ENCODE measurements around the gene KCTD12. TPM values are rescaled to one million over a fixed set of nuclear protein-coding genes. Genes with fewer than 3 reads are reported as not detected.

The KCTD12 gene
- total and polyA plus RNA-seq, 2 experiments from 2014 or later = 9.1 to 70.5 TPM

DNA sequence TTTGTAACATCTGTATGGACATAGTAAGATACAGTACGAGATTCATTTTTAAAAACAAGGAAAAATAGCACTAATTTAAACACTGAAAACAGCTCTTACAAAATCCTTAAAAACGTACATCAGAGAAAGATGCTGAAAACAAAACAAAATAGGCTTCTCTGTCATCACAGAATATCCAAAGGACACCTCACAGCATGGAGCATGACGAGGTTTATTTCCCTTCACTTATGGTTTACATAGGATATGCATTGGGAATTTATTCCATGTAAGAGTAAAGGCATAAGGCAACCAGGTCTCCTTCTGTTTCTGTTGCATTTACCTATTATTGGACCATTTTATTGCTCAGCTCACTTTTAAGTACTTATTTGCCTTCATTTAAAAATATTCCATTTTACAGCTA is 3.0 kb downstream of the KCTD12 start:
- Histone ChIP-seq H4K20me1 (ENCODE audit: insufficient read depth, poor library complexity, severe bottlenecking) (peaks cover 12% of the 10 kb centered on the region), H3K27ac (peak overlapping the region; percentile 97), H3K4me2 (peak overlapping the region; percentile 96), H3K36me3 (replicated peaks; ENCODE audit: insufficient read depth, low read depth) (no peaks in the 10 kb centered on the region), H3K4me3 (peak overlapping the region; percentile 95), H3K9me3 (ENCODE audit: low read depth) (no peaks in the 10 kb centered on the region), H2AFZ (no peak overlapping the region), H3K27me3 (no peaks in the 10 kb centered on the region), H3K4me1 (ENCODE audit: insufficient read depth) (peaks cover 18% of the 10 kb centered on the region), H3K79me2 (peaks cover 45% of the 10 kb centered on the region), H3K9me2 (replicated peaks; ENCODE audit: insufficient read depth) (no peaks in the 10 kb centered on the region)
- DNase-seq (ENCODE audit: low spot score) = no peak
- WGBS (ENCODE audit: low lambda C conversion rate, missing lambda C conversion rate) = 59% methylated on average over 3 of the region's 3 CpGs
- TF ChIP-seq EZH2 (IDR thresholded peaks at IDR 0.05; ENCODE audit: borderline replicate concordance) (no peak), EZH2phosphoT487 (IDR thresholded peaks at IDR 0.05; ENCODE audit: low read depth, severe bottlenecking, unreplicated experiment) (no peak)
- TF ChIP-seq, protein P1, sequence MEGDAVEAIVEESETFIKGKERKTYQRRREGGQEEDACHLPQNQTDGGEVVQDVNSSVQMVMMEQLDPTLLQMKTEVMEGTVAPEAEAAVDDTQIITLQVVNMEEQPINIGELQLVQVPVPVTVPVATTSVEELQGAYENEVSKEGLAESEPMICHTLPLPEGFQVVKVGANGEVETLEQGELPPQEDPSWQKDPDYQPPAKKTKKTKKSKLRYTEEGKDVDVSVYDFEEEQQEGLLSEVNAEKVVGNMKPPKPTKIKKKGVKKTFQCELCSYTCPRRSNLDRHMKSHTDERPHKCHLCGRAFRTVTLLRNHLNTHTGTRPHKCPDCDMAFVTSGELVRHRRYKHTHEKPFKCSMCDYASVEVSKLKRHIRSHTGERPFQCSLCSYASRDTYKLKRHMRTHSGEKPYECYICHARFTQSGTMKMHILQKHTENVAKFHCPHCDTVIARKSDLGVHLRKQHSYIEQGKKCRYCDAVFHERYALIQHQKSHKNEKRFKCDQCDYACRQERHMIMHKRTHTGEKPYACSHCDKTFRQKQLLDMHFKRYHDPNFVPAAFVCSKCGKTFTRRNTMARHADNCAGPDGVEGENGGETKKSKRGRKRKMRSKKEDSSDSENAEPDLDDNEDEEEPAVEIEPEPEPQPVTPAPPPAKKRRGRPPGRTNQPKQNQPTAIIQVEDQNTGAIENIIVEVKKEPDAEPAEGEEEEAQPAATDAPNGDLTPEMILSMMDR (IDR thresholded peaks at IDR 0.05; ENCODE audit: poor library complexity) = no peak

GRCh38 chr13:76882431-76882830 is 3.8 kb downstream of the KCTD12 start:
- Histone ChIP-seq H4K20me1 (ENCODE audit: insufficient read depth, poor library complexity, severe bottlenecking) (peaks cover 12% of the 10 kb centered on the region), H3K36me3 (replicated peaks; ENCODE audit: insufficient read depth, low read depth) (no peaks in the 10 kb centered on the region), H3K9me3 (ENCODE audit: low read depth) (no peaks in the 10 kb centered on the region), H3K79me2 (peaks cover 45% of the 10 kb centered on the region), H3K4me2 (peak overlapping the region; percentile 96), H2AFZ (no peak overlapping the region), H3K27ac (no peak overlapping the region), H3K27me3 (no peaks in the 10 kb centered on the region), H3K4me1 (ENCODE audit: insufficient read depth) (peaks cover 10% of the 10 kb centered on the region), H3K4me3 (peak overlapping the region; percentile 95), H3K9me2 (replicated peaks; ENCODE audit: insufficient read depth) (no peaks in the 10 kb centered on the region)
- DNase-seq (ENCODE audit: low spot score) = no peak
- TF ChIP-seq, protein P1 (IDR thresholded peaks at IDR 0.05; ENCODE audit: poor library complexity) = no peak
- TF ChIP-seq EZH2phosphoT487 (IDR thresholded peaks at IDR 0.05; ENCODE audit: low read depth, severe bottlenecking, unreplicated experiment) (no peak), EZH2 (IDR thresholded peaks at IDR 0.05; ENCODE audit: borderline replicate concordance) (no peak)
- 60% methylated on average over 4 of the region's 4 CpGs for WGBS (ENCODE audit: low lambda C conversion rate, missing lambda C conversion rate)

DNA sequence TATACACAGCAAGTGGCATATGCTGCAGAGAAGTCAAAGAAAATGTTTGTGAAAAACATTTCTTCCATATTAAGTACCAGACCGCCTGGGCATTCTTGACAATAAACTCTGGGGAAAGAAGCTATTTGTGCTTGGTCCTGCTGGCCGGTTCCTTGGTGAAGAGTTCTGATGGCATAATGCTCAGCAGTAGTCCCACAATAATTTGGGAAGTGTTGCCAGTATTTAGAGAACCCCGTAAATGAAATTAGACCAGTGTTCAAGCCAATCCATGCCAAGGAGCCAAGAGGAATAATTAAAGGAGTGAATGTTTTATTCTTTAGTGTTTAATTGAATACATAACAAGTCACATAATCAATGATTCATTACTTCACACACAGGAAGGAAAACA is 6.3 kb downstream of the KCTD12 start:
- peaks cover 38% of the 10 kb centered on the region for H3K79me2 ChIP-seq
- H3K36me3 ChIP-seq (replicated peaks; ENCODE audit: insufficient read depth, low read depth) = no peaks in the 10 kb centered on the region
- H3K4me3 ChIP-seq = no peak overlapping the region
- no peak for DNase-seq (ENCODE audit: low spot score)
- peak overlapping the region; percentile 15 for H3K4me2 ChIP-seq
- H3K4me1 ChIP-seq (ENCODE audit: insufficient read depth) = peaks cover 4% of the 10 kb centered on the region
- TF ChIP-seq EZH2phosphoT487 (IDR thresholded peaks at IDR 0.05; ENCODE audit: low read depth, severe bottlenecking, unreplicated experiment) (no peak), EZH2 (IDR thresholded peaks at IDR 0.05; ENCODE audit: borderline replicate concordance) (no peak)
- TF ChIP-seq, protein P1 (IDR thresholded peaks at IDR 0.05; ENCODE audit: poor library complexity) = no peak
- no peaks in the 10 kb centered on the region for H3K9me2 ChIP-seq (replicated peaks; ENCODE audit: insufficient read depth)
- H3K27ac ChIP-seq = peak overlapping the region; percentile 31
- WGBS (ENCODE audit: low lambda C conversion rate, missing lambda C conversion rate) = 87% methylated on average over 3 of the region's 3 CpGs
- no peaks in the 10 kb centered on the region for H3K27me3 ChIP-seq
- H4K20me1 ChIP-seq (ENCODE audit: insufficient read depth, poor library complexity, severe bottlenecking) = peaks cover 12% of the 10 kb centered on the region
- no peak overlapping the region for H2AFZ ChIP-seq
- no peaks in the 10 kb centered on the region for H3K9me3 ChIP-seq (ENCODE audit: low read depth)

Measured in hepatocyte (in vitro differentiated cells).